CD4-positive, alpha-beta T cell treated with Interferon gamma for 1 hour (primary cell): ENCODE results near the gene KRTAP19-5.
"Not testable (repeated sequence)": the region's sequence is repeated elsewhere in the genome, so short reads cannot be mapped to it uniquely, and the experiment has no call there.

ENCODE experiments used
- DNase-seq: peaks from one replicate; pipeline ENCODE4 v3.0.0-alpha.2; 2020

KRTAP19-5 gene

DNA sequence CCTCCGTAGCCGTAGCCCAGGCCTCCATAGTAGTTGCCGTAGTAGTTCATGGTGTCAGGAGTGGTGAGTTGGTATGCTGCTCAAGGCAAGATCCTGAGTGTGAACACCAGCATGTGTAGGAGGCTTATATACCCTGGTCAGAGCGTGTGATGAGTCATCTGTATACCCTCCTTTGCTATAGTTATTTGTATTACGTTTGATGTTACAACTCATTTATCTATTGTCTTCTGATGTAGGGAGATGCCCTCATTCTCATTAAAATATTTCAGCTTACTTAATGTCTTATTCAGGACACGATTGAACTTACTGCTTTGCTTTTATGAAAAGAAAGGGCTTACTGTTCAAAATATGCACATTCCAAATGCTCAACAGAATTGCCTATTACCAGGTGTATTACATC is at the start of gene KRTAP19-5:
Gene KRTAP19-5 (minus strand): TSS at position 101 of the 400 bp plus-strand sequence. CDS start 51 bp downstream, at position 50.
- no peak for DNase-seq

DNA sequence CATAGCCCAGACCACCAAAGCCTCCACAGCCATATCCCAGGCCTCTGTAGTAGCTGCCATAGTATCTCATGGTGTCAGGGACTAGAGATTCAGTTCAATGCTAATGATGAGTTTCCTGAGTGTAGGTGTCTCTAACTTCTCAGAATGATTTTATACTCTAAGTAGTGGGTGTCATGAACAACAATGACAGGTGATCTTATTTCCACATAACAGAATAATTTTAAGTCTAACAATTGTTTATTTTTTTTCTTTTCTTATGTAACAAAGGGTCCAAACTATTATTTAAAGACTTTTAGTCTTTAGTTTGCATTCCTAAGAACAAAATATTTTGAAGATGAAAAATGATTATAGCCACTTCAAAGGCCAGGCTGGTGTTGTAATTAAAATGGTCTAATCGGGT is 39.8 kb upstream of the KRTAP19-5 start, which contains the start of gene KRTAP19-6:
Gene KRTAP19-6 (minus strand): TSS at position 101 of the 400 bp plus-strand sequence. CDS start 31 bp downstream, at position 70.
- DNase-seq = no peak

DNA sequence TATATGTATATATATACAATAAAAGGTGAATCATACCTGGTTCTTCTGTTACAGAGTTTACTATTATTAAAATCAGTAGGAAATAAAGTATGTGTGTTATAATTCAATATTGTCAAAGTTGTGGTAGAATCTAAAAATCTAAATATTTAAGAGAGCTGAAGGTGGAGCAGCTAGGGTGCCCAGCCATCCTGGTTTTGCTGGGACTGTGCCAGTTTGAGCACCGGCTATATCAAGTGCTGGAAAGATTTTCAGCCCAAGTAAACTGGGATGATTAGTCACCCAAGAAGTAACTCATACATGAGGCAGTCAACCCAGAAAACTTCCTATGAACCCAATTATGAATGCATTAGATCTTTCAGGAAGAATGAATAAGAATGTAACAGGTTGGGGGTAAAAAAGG is 16.9 kb upstream of the KRTAP19-5 start:
- no peak for DNase-seq

DNA sequence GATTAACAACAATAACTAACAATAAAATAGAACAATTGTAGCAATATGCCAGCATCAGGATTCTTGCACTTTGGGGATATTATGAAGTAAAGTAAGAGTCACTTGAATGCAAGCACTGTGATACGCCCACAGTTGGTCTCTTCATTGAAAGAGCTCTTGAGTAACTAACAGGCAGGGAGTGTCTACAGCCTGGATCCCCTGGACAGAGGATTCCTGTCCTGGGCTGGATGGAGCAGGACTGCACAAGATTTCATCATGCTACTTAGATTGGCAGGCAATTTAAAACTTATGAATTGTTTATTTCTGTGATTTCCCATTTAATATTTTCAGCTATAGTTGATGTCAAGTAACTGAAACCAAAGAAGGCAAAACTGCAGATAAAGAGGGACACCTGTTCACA is 13.7 kb upstream of the KRTAP19-5 start:
- DNase-seq = no peak

DNA sequence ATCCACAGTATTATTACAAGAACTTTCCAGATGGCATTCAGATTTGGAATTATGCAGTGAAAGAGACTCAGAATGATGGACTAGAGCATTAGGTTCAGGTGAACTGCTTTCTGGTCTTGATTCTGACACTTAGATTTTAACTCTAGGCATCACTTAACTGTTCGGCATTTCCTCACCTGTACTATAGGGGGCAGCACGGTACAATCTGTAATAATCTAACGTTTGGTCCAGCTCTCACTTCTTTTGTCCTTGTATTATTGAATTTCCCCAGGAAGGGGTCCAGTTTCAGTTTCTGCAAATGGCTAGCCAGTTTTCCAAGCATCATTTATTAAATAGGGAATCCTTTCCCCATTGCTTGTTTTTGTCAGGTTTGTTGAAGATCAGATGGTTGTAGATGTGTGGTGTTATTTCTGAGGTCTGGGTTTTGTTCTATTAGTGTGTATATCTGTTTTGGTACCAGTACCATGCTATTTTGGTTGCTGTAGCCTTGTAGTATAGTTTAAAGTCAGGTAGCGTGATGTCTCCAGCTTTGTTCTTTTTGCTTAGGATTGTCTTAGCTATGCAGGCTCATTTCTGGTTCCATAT is 3.8 kb upstream of the KRTAP19-5 start:
- not testable (repeated sequence) for DNase-seq

DNA sequence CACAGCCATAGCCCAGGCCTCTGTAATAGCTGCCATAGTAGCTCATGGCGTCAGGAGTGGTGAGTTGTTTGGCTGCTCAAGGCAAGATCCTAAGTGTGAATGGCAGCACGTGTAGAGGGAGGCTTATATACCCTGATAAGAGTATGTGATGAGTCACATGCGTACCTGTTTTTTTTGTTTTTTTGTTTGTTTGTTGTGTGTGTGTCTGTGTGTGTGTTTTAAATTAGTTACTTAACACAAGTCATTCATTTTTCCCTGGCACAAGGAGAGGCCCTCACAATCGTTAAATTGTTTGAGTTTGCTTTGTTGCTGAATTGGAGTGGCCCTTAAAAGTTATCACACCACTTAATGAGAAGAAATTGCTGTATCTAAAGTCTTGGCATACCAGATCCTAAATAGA is 4.9 kb downstream of the KRTAP19-5 start, which contains the start of gene KRTAP19-4:
Gene KRTAP19-4 (minus strand): TSS at position 101 of the 400 bp plus-strand sequence. CDS start 55 bp downstream, at position 46.
- no peak for DNase-seq

DNA sequence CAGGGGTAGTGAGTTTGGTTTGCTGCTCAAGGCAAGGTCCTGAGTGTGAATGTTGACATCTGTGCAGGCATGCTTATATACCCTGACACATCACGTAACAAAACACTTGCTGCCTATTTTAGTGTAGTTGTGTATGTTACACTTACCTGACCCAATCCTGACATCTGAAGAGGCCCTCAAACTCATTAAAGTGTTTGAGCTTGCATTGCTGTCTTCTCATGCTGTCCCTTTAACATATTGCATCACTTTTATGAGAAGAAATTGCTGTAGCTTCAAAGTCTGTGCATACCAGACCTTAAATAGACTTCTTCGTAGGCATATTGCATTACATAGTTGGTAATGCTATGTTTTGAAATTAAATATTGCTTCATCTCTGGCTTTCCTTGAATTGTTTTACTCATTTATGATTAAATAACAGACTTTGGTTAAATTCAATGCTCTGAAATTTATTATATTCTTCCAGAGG is 9.9 kb downstream of the KRTAP19-5 start, which contains the start of gene KRTAP19-3:
Gene KRTAP19-3 (minus strand): TSS at position 51 of the 466 bp plus-strand sequence. CDS start 56 bp downstream, outside the sequence.
- no peak for DNase-seq

DNA sequence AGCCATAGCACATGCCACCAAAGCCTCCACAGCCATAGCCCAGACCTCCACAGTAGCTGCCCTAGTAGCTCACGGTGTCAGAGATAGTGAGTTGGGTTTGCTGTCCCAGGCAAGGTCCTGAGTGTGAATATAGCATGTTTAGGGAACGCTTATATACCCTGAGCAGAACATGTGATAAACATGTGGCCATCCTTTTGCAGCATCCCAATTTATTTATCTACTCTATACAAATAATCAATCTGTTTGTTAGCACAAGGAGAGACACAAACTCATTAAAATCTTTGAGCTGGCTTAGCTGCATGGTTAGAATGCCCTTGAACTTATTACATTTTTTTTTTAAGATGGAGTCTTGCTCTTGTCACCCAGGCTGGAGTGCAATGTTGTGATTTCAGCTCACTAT is 14.6 kb downstream of the KRTAP19-5 start, which contains the start of gene KRTAP19-2:
Gene KRTAP19-2 (minus strand): TSS at position 101 of the 400 bp plus-strand sequence. CDS start 88 bp downstream, at position 13.
- no peak for DNase-seq

DNA sequence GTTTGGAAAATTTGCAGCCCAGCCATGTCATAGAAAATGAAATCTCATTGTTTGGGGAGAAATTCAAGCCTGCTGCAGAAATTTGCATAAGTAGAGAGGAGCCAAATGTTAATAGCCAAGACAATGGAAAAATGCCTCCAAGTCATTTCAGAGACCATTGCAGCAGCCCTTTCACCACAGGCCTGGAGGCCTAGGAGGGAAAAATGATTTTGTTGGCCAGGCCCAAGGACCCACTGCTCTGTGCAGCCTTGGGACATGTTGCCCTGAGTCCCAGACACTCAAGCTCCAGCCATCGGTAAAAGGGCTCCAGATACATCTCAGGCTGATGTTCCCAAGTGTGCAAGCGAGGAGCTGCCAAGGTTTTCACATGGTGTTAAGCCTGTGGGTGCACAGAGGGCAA is 15.8 kb downstream of the KRTAP19-5 start:
- DNase-seq = no peak

DNA sequence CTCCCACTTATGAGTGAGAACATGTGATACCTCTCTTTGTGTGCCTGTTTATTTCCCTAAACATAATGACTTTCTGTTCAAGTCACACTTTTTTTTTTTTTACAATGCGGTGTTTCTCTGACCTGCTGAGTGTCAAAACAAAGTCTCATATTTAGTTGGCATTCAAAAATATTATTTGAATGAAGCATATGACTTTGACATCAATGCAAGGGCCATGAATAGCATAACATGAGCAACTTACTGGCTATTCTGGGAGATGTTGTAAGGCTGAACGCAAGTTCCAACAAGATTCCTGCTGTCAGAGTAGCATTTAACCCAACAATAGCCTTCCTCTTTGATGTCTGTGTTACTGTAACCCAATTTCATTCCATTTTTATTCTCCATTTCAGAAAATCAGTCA is 19.8 kb downstream of the KRTAP19-5 start:
- DNase-seq = no peak

DNA sequence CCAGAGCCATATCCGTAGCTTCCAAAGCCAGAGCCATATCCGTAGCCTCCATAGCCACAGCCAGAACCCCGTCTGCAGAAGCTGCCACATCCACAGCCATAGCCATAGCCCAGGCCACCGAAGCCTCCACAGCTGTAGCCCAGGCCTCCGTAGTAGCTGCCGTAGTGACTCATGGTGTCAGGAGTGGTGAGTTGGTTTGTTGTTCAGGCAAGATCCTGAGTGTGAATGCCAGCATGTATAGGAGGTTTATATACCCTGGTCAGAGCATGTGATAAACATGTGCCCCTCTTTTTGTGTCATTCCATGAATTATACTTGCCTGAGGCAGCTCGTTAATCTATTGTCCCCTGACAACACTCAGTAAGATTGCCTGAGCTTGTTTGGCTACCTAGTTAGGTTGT is 21.8 kb downstream of the KRTAP19-5 start, which contains the start of gene KRTAP19-1:
Gene KRTAP19-1 (minus strand): TSS at position 223 of the 400 bp plus-strand sequence. CDS start 50 bp downstream, at position 173.
- DNase-seq = no peak

DNA sequence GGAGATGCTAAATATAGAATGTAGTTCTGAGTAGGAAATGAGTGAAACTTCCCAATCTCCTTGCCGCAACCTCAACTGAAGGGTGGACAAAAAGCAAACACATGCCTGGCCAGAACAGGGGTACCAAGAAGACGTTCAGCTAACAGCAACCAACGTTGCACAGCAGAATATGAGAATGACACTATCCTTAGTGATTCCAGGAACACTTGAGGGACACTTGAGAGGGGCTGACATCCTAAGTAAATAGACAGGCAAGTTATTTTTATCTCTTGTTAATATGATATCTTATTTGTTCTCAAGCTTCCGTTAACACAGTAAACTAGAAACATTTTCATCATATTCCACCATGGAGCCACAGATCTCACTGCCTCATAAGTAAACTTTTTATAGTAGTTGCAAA is 22.7 kb downstream of the KRTAP19-5 start:
- DNase-seq = no peak

DNA sequence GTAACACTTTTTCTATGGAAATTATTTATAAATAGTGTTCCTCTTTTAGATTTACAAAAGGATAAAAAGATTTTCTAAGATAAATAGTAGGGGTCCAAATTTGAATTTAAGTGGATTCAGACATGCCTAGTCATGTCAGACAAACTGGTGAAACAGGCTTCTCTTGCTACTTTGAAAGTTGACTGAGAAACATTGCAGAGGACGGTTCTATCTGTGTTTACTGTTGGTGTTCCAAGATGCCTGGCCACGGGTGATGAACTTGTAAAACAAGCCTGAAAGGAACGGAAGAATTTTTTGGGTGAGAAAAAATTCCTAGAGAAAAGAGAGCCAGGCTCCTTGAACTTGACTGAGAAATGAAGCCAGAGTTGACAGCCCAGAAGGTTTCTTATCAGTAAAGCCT is 23.9 kb downstream of the KRTAP19-5 start:
- no peak for DNase-seq

DNA sequence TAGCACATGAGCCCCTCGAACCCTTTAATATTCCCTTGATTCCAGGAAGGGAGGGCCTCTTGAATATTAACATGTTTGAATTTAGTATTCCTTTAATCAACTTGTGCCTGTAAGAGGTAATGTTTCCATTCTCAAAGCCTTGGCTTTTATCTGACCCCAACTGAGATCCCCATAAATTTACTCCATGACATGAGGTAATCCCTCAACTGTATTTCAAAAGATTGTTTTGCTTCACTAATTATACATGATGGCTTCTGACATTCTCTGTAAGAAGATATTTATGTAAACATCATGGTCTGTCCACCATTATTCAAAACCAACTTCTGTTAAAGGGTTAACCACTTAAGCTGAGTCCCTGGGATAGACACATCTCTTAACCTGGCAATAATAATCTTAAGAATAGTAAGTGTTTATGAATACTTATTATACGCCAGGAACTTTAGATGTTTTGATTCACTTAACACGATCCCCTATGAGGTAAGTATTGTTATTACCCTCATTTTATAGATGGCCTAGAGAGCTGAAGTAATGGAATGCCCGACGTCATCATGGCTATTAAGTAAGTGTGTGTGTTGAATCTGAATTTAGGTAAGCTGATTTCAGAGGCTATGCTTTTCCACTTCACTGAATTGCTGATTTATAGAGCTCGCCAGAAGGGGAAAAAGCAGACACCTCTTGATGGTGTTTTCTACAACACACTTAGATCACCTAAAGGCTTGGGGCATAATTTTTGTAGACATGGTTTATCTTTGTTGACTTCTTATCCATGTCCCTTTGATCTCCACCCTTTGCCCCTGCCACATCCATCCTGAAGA is 32.8 kb downstream of the KRTAP19-5 start:
- no peak for DNase-seq

DNA sequence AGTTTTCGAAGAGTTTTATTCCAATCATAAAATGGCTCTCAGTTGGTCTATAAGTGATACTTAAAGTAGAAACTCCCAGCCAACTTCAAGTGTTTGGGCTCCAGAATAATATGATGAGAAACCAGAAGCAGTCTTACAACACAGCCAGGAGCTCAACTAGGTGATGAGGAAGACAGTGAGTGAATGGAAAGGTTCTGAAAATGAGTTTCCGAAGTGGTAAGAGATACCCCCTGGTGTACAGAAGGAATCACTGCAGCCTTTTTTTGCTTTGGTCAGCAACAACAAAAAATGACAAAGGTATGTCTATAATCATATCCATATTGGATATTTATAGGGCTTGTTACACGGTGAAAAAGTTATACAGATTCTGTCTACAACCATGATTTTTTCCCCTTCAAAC is 38.2 kb downstream of the KRTAP19-5 start:
- no peak for DNase-seq
